Measurements from ENCODE around the gene GLYATL3. TPM values are rescaled to one million over a fixed set of nuclear protein-coding genes. Genes with fewer than 3 reads are reported as not detected.

Gene GLYATL3
- total and polyA plus RNA-seq, 10 of the 15 experiments (the other 5 are each of a cell fraction or from before 2014, with no cell fraction given): not detected

GRCh38 chr6:49565855-49566254 lies 66.1 kb downstream of the GLYATL3 start:
- no peak overlapping the region for H2AFZ ChIP-seq (ENCODE audit: control insufficient read depth, low read depth, low read length)
- no peak overlapping the region for H3K9ac ChIP-seq (ENCODE audit: control insufficient read depth, insufficient read depth, low read length)
- no peak overlapping the region for H3K27ac ChIP-seq (ENCODE audit: control insufficient read depth, insufficient read depth)
- no peaks in the 10 kb centered on the region for H3K4me1 ChIP-seq (ENCODE audit: control insufficient read depth, insufficient read depth, low read length)
- in situ Hi-C loops (cut with MboI) (no loop called here), intact Hi-C loops (cut with micrococcal nuclease; ENCODE audit: unreplicated experiment) (no loop called here)
- no peak for DNase-seq (ENCODE audit: low read depth, low spot score)
- ChIA-PET RAD21 (ENCODE audit: unreplicated experiment) (no interaction called here), SMC1A (ENCODE audit: uncharacterized antibody, unreplicated experiment) (interaction anchor here (1.9 to 2.0 kb wide), 2 partner anchors 15 to 24 kb away, joined by 4 to 8 read pairs; partner anchors contain the start of gene C6orf141), CTCF (interaction anchor here (1.0 to 1.7 kb wide), 3 partner anchors 12 to 18 kb away, joined by 3 to 5 read pairs (median 3); no protein-coding TSS in a partner anchor), POLR2A (no interaction called here)
- H3K4me2 ChIP-seq (ENCODE audit: control insufficient read depth, insufficient read depth): no peak overlapping the region
- TF ChIP-seq HDAC2 (IDR thresholded peaks at IDR 0.05) (no peak), POU2F2 (IDR thresholded peaks at IDR 0.05; ENCODE audit: borderline replicate concordance, low read depth, low read length) (no peak), SIN3A (IDR thresholded peaks at IDR 0.05; ENCODE audit: low read depth, low read length) (no peak), TCF12 (IDR thresholded peaks at IDR 0.05; ENCODE audit: low read depth, low read length) (no peak), CBX5 (IDR thresholded peaks at IDR 0.05; ENCODE audit: low read depth) (no peak), NR2F1 (conservative IDR thresholded peaks at IDR 0.05) (no peak), CEBPZ (IDR thresholded peaks at IDR 0.05; ENCODE audit: low read depth, low read length) (no peak), WRNIP1 (IDR thresholded peaks at IDR 0.05; ENCODE audit: borderline replicate concordance, low read depth, low read length) (no peak)
- TF ChIP-seq, protein P1, sequence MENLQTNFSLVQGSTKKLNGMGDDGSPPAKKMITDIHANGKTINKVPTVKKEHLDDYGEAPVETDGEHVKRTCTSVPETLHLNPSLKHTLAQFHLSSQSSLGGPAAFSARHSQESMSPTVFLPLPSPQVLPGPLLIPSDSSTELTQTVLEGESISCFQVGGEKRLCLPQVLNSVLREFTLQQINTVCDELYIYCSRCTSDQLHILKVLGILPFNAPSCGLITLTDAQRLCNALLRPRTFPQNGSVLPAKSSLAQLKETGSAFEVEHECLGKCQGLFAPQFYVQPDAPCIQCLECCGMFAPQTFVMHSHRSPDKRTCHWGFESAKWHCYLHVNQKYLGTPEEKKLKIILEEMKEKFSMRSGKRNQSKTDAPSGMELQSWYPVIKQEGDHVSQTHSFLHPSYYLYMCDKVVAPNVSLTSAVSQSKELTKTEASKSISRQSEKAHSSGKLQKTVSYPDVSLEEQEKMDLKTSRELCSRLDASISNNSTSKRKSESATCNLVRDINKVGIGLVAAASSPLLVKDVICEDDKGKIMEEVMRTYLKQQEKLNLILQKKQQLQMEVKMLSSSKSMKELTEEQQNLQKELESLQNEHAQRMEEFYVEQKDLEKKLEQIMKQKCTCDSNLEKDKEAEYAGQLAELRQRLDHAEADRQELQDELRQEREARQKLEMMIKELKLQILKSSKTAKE (IDR thresholded peaks at IDR 0.05; ENCODE audit: low read depth, poor library complexity, severe bottlenecking): no peak
- no peak for FAIRE-seq
- no peaks in the 10 kb centered on the region for H3K9me3 ChIP-seq (replicated peaks; ENCODE audit: control insufficient read depth, insufficient read depth, low read length)
- no peak overlapping the region for H3K4me3 ChIP-seq
- no peaks in the 10 kb centered on the region for H3K27me3 ChIP-seq (replicated peaks in 1 of 2; ENCODE audit: control insufficient read depth in 2 of 2, insufficient read depth in 2 of 2, low read length in 1 of 2)
- no TSS peak for BruUV-seq (replicated peaks)
- no peaks in the 10 kb centered on the region for H4K20me1 ChIP-seq (ENCODE audit: control insufficient read depth, insufficient read depth)
- no peaks in the 10 kb centered on the region for H3K79me2 ChIP-seq (ENCODE audit: control insufficient read depth, insufficient read depth, low read length)
- WGBS (ENCODE audit: insufficient coverage, insufficient replicate concordance, low lambda C conversion rate, missing lambda C conversion rate): 68% methylated on average over 10 of the region's 10 CpGs
- no peaks in the 10 kb centered on the region for H3K36me3 ChIP-seq (ENCODE audit: control insufficient read depth in 2 of 2, insufficient read depth in 2 of 2, low read length in 1 of 2)
- no peak for ATAC-seq
